Stimulated activated CD8-positive, alpha-beta memory T cell treated with anti-CD3 and anti-CD28 coated beads, Interleukin-12 subunit alpha, Interleukin-12 subunit beta, amount 100 ng/mL, for 24 hours (primary cell): ENCODE results near the gene CDRT4.

ENCODE experiments used
- DNase-seq: peaks from one replicate; pipeline ENCODE4 v3.0.0-alpha.2; 2020; ENCODE audit errors: extremely low read depth

Gene CDRT4

GRCh38 chr17:15393414-15393813, 74.0 kb downstream of the CDRT4 start:
- no peak for DNase-seq

DNA sequence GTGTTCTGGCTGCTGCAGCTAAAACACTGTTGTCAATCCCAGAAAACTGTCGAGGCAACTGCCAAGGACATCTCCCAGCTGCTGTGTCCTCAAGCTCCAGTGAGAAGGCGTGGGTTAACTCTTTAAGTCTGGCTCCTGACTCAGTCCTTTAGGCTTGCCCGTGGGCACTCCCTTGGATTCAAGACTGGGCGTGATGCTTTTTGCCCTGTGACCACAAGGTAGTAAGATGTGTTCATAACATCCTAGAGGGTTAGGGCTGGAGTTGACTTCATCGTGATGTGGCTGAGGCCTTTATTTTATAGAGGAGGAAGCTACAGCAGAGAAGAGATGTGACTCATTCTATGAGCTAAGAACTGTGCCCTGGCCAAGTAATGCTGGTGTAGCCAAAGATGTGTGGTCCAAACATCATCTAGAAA, 75.1 kb downstream of the CDRT4 start:
- no peak for DNase-seq

DNA sequence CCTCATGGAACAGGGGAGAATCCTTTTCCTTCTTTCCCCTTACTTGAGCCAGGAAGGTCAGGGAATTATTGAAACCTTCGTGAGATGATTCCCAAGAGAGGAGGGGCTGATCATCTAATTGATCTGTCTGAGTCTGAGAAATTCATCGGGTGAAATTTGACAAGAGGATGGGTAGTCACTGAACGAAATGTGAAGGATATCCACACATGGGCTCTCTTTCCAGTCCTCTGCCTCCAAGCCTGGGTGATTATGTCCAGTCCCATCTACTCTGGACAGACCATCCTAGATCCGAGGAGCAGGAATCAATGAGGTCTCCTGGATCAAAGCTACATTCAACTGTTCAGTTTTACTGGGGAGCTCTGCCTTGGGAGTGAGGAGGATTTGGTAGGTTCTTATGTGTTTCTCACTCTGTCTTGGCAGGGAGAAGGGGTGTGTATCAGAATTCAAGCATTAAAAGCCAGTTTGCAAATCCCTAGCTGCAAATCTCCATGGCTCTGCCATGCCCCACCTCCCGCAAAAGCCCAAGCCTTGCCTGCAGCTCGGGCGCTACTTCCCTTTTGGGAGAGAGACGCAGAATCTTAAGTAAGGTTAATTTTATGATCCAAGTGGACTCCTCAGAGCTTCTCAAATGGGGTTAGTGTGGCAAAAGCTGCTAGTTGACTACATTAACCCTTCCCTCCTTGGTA, 78.9 kb downstream of the CDRT4 start:
- DNase-seq = no peak

- no peak for DNase-seq
Measured at GRCh38 chr17:15386083-15386482, 81.3 kb downstream of the CDRT4 start.
